Hypothalamus (tissue), 51 donors: ENCODE results near the gene CPT1A.
"Not testable (repeated sequence)": the region's sequence is repeated elsewhere in the genome, so short reads cannot be mapped to it uniquely, and the experiment has no call there.

Experiments
- DNase-seq, 51 donors: peaks; one replicate each; lab custom pipeline; 2025; lab: John Stamatoyannopoulos, UW

Gene CPT1A

DNA sequence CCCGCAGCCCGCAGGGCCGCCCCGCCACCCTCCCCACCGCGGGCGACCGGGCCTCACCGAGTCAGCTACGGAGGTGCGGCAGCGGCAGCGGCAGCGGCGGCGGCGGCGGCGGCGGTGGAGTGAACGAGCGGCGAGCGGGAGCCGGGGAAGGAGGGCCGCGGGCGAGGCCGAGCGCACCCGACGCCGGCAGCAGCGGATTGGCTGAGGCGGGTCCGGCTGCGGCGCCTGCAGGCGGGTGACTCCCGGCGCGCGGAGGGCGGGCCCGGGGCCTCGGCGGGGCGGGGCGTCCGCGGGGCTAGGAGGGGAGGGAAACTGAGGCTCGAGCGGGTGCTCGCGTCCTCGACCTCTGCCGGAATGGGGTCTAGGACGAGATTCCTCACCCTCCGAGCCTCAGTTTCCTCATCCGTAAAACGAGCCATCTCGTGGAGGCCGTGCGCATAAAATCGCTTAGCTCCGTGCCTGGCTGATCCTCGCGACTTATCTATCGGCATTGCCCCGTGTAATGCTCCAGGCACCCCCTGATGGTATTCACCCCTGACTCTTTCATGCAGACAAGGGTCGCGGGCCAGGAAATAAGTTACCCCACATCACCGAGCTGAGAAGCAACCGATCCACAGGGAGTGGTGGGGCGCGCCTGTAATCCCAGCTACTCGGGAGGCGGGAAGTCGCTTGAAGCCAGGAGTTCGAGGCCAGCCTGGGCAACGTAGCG is at the start of gene CPT1A:
Gene CPT1A (minus strand): TSS at position 199 of the 709 bp plus-strand sequence. CDS start 26,442 bp downstream, outside the sequence.
- peak in 31 of 51 donors; percentile 11 to 70 (median 47) for DNase-seq

GRCh38 chr11:68890490-68891231 is 48.9 kb upstream of the CPT1A start:
- DNase-seq, result peak in 36 of 51 donors; percentile 2 to 70 (median 34)

- DNase-seq, result no peak
Observed at GRCh38 chr11:68889948-68890446, 48.3 kb upstream of the CPT1A start.

DNA sequence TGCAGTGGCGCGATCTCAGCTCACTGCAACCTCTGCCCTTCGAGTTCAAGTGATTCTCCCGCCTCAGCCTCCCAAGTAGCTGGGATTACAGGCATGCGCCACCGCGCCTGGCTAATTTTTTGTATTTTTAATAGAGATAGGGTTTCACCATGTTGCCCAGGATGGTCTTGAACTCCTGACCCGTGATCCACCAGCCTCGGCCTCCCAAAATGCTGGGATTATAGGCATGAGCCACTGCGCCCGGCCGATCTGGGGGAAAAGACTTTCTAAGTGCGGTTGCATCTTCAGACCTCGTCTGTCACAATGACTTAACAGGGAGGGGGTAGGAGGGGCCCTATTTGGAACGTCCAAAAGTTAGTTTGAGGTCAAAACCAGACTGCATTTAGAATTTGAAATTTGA is 43.1 kb upstream of the CPT1A start:
- not testable (repeated sequence) for DNase-seq

- DNase-seq, result no peak
Observed at GRCh38 chr11:68882391-68882790, 40.7 kb upstream of the CPT1A start.

DNA sequence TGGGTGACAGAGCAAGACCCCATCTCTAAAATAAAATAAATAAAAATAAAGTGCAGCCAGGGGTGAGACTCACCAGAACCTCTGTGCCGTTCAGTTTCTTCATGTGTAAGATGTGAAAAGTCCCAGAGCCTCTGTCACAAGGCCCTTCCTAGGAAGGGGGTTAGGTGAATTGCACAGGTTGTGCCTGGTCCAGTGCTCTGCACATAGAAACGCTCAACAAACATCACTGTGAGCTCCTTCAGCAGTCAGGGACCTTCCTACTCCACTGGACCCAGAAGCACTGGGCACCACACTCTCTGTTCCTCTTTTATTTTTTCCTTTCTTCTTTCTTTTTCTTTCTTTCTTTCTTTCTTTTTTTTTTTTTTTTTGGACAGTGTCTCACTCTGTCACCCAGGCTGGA is 39.6 kb upstream of the CPT1A start:
- DNase-seq, result no peak

- DNase-seq, result no peak
Observed at GRCh38 chr11:68880851-68881250, 39.1 kb upstream of the CPT1A start.

DNA sequence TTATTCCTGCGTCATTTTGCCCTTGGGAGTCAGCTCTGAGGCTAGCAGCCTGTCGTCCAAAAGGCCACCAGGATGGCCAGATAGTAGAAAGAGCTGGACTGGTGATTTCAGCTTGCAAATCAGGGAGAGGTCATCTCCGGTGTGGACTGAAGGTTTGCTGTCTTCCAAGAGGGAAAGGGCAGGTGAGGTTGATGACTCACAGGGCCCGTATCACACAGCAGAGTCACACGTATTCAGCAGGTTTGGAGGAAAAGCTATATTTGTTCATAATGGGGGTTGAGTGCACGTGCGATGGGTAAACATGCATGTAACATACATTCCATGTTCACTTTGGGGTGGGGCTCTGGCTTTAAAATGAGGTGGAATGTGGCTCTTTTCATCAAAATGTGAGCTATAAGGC is 36.3 kb upstream of the CPT1A start:
- DNase-seq, result no peak

DNA sequence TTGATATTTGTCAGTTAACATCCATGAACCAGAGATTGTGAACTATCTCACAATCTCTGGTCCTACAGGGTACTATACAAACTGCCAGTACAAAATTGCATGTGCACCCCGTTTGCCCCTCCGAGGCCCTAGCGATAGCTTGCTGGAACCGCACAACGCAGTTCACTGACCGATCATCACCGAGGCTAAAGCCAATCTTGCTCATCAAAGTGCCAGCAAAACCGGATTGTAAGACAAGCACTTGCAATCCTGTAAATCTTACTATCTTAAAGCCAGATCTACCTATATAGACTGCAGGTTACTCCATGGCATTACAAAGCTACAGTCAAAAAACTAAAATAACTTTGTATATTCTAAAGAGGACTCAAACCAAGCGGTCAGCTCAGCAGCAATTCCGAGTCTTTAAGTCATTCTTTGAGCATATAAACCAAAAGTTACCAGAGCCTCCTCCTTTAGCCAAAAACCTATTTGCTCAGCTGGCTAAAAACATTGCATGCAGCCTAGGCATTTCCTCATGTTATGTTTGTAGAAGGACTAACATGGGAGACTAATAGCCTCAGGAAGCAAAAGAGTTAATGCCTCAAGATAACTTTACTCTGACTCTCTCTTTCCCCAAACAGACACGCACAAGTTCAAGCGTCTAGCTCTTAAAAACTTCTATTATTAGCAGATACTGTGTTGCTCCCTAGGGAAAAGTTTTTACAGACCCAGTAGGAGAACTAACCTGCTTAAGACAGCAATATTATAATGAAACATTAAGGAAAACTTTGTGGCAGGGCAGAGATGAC is 30.7 kb upstream of the CPT1A start:
- DNase-seq, result no peak

DNA sequence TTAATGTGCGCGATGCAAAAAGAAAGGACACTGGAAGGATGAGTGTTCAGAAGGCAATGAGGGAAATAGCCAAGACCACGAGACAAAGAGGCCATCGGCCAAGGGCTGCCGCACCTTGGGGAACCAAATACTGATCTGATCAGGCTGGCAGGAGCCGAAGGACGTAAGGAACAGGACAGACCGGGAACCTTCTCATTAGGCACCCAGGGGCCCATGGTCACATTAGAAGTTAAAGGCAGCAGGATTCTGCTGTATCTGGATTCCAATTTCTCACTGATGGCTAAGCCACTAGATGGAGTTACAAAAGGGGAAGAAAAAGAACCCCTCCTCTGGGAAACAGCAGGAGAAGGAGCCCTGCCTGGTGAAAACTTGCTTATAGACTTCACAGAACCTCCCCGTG is 28.8 kb upstream of the CPT1A start:
- DNase-seq, result no peak

GRCh38 chr11:68868221-68868835 is 26.6 kb upstream of the CPT1A start:
- DNase-seq, result no peak

GRCh38 chr11:68867066-68867465 is 25.4 kb upstream of the CPT1A start:
- no peak for DNase-seq

- DNase-seq, result no peak
Observed at GRCh38 chr11:68865241-68865640, 23.5 kb upstream of the CPT1A start.

DNA sequence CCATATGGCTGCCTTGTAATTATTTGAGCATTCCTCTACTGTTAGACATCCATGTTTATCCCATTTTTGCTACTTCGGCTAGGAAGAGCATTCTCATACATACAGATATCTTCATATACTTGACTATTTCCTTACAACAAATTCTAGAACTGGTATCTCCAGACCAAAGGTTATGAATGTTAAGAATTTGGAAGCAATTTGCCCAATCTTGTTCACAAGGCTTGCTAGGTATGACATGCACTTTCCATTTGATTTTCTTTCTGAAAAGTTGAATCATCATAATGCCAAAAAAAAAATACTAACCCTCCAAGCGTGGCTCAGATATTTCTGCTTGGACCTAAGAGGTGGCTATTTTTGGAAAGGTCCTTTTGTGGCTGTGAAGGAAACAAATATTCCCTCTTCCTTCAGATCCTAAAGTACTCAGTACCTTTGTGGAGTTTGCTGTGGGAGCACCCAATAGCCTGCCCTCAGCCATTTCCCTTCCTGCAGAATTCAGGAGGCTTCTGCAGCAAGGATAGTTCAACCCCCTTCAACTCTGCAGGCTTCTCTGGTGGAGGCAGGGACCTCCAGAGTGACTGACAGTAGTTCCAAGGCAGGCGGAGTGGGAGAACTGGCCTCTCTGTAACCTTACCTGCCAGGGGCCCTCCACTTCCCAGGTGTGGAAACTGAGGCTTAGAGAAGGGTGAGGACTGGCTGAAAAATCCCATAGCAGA is 22.0 kb upstream of the CPT1A start:
- no peak for DNase-seq

GRCh38 chr11:68862421-68862820 is 20.7 kb upstream of the CPT1A start:
- no peak for DNase-seq

DNA sequence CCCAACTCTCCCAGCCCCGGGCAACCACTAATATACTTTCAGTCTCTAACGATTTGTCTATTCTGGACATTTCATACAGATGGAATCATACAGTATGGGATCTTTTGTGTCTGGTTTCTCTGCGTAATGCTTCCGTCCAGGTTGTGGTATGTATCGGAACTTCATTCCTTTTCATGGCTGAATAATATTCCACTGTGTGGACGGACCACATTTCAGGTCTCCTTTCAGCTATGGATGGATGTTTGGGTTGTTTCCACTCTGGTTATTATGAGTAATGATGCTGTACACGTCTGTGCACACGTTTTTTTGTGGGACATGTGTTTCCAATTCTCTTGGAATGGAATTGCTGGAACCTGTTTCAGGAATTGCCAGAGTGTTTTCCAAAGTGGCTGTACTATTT is 17.4 kb upstream of the CPT1A start:
- DNase-seq, result no peak

- DNase-seq, result no peak
Observed at GRCh38 chr11:68857037-68857586, 15.4 kb upstream of the CPT1A start.

- not testable (repeated sequence) for DNase-seq
Observed at GRCh38 chr11:68856425-68857030, 14.8 kb upstream of the CPT1A start.
